Testis (tissue), 3 donors: ENCODE results near the gene TBXA2R. TPM values are rescaled to one million over a fixed set of nuclear protein-coding genes. Genes with fewer than 3 reads are reported as not detected.
"Not testable (repeated sequence)": the region's sequence is repeated elsewhere in the genome, so short reads cannot be mapped to it uniquely, and the experiment has no call there.

Experiments
- DNase-seq: peaks from one replicate; pipeline ENCODE4 v3.0.0-alpha.2; 2019
- H3K27ac ChIP-seq, 2 donors: fragments of 200-600 bp; sonication (generic); one replicate each; pipeline ENCODE4 v1.5.1; 2019
- H3K27me3 ChIP-seq: fragments of 200-600 bp; sonication (generic); one replicate; pipeline ENCODE4 v1.5.1; 2019
- H3K36me3 ChIP-seq: fragments of 200-600 bp; sonication (generic); one replicate; pipeline ENCODE4 v1.5.1; 2017; ENCODE audit warnings: low read depth; ENCODE audit errors: missing control alignments
- H3K4me1 ChIP-seq: fragments of 200-600 bp; sonication (generic); one replicate; pipeline ENCODE4 v1.5.1; 2019
- H3K4me3 ChIP-seq, 2 donors: fragments of 200-600 bp; sonication (generic); one replicate each; pipeline ENCODE4 v1.5.1; 2017 to 2019
- H3K9me3 ChIP-seq: fragments of 200-600 bp; sonication (generic); one replicate; pipeline ENCODE4 v1.5.1; 2017
- POLR2A ChIP-seq: fragments of 450-650 bp; IDR thresholded peaks from one replicate; pipeline ENCODE4 v1.6.1; 2017; ENCODE audit warnings: antibody characterized with exemption, mild to moderate bottlenecking, moderate library complexity
- WGBS, 2 donors: methylation state at CpG; one replicate each; pipeline ENCODE4 v1.1.5; 2018; 5-methylcytosine and 5-hydroxymethylcytosine counted together
- intact Hi-C: fragments of 100-400 bp; cut with DNase I; formaldehyde crosslinking; loops from one replicate; pipeline ENCODE4 v1.15.1; 2023; ENCODE audit warnings: low total_unique reads
- polyA plus RNA-seq: library from polyadenylated mRNA; stranded (reverse); fragments of 350-450 nt; fragmentation: Illumina TruSeq; extraction: RNeasy Lipid Tissue Mini Kit (QIAGEN cat#74804); gene quantifications from one replicate; pipeline ENCODE4 v1.2.3, GENCODE V29; 2014; ENCODE audit warnings: low read depth, low replicate concordance; ENCODE audit not compliant: insufficient read depth
- total RNA-seq, 2 donors: library from RNA; depleted of rRNA; stranded (reverse); fragments of >200 nt; gene quantifications; one replicate each; pipeline ENCODE4 v1.2.3, GENCODE V29; 2016
- TF ChIP-seq, protein P1 (sequence below), 3 experiments: fragments of 450-650 bp in 2 of 3; fragments of 200-600 bp in 1 of 3; sonication (generic) in 1 of 3; IDR thresholded peaks; one replicate each; pipeline ENCODE4 v1.5.1; 2016 to 2019; ENCODE audit warnings: antibody characterized with exemption in 3 of 3, mild to moderate bottlenecking in 2 of 3, moderate library complexity in 1 of 3

TBXA2R gene
- total and polyA plus RNA-seq, 3 donors from 2014 or later = 1.3 to 3.2 (median 1.8) TPM

DNA sequence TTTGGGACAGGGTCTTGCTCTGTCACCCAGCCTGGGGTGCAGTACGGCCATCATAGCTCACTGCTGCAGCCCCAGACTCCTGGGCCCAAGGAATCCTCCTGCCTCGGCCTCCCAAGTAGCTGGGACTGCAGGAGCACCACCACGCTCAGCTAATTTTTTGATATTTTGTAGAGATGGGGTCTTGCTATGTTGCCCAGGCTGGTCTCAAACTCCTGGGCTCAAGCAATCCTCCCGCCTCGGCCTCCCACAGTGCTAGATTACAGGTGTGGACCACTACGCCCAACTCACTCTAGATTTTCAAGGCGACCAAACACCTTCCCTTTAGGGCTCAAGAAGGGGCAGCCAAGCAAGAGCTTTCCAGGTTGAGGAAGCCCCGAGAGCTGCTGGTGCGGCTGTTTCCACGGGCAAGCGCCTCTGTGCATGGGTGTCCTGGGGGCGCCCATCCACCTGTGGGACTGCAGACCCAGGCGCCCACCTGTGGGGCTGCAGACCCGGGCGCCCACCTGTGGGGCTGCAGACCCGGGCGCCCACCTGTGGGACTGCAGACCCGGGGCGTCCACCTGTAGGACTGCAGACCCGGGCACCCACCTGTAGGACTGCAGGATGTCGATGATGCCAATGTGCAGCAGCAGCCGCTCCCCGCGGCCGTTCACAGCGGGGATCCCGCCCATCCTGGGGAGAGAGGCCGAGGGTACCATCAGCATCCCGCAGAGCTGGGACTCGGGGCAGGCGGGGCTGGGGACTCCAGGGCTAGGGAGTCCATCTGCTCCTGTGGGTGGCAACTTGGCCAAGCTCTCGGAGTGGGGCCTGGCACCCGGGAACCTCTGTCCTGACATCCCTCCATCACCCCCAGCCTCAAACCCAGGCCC lies 41.6 kb upstream of the TBXA2R start:
- Histone ChIP-seq H3K4me1 (peaks cover 8% of the 10 kb centered on the region), H3K9me3 (no peaks in the 10 kb centered on the region), H3K36me3 (no peaks in the 10 kb centered on the region), H3K27me3 (no peaks in the 10 kb centered on the region), H3K4me3 (no peak overlapping the region), H3K27ac (no peak overlapping the region)
- TF ChIP-seq POLR2A = no peak
- TF ChIP-seq, protein P1, sequence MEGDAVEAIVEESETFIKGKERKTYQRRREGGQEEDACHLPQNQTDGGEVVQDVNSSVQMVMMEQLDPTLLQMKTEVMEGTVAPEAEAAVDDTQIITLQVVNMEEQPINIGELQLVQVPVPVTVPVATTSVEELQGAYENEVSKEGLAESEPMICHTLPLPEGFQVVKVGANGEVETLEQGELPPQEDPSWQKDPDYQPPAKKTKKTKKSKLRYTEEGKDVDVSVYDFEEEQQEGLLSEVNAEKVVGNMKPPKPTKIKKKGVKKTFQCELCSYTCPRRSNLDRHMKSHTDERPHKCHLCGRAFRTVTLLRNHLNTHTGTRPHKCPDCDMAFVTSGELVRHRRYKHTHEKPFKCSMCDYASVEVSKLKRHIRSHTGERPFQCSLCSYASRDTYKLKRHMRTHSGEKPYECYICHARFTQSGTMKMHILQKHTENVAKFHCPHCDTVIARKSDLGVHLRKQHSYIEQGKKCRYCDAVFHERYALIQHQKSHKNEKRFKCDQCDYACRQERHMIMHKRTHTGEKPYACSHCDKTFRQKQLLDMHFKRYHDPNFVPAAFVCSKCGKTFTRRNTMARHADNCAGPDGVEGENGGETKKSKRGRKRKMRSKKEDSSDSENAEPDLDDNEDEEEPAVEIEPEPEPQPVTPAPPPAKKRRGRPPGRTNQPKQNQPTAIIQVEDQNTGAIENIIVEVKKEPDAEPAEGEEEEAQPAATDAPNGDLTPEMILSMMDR (IDR thresholded peaks at IDR 0.05) = no peak
- WGBS, 2 donors = 93 to 98% methylated on average over 7 to 29 of the region's 33 CpGs
- intact Hi-C loops = no loop called here
- DNase-seq = no peak

DNA sequence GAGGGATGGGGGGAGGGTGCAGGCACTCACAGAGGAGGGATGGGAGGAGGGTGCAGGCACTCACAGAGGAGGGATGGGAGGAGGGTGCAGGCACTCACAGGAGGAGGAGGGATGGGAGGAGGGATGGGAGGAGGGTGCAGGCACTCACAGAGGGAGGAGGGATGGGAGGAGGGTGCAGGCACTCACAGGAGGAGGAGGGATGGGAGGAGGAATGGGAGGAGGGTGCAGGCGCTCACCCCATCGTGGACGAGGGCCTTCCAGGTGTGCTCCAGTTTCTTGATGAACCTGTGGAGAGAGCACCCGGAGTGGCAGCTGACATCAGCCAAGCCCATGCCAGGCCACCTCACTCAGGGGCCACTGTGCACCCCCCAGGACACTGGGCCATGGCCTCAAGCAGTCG lies 40.4 kb upstream of the TBXA2R start:
- H3K9me3 ChIP-seq, H3K4me1 ChIP-seq, H3K4me3 ChIP-seq, H3K27me3 ChIP-seq, H3K27ac ChIP-seq, intact Hi-C loops, H3K36me3 ChIP-seq, DNase-seq: not testable (repeated sequence)
- 89 to 96% methylated on average over 4 to 5 of the region's 5 CpGs for WGBS, 2 donors

DNA sequence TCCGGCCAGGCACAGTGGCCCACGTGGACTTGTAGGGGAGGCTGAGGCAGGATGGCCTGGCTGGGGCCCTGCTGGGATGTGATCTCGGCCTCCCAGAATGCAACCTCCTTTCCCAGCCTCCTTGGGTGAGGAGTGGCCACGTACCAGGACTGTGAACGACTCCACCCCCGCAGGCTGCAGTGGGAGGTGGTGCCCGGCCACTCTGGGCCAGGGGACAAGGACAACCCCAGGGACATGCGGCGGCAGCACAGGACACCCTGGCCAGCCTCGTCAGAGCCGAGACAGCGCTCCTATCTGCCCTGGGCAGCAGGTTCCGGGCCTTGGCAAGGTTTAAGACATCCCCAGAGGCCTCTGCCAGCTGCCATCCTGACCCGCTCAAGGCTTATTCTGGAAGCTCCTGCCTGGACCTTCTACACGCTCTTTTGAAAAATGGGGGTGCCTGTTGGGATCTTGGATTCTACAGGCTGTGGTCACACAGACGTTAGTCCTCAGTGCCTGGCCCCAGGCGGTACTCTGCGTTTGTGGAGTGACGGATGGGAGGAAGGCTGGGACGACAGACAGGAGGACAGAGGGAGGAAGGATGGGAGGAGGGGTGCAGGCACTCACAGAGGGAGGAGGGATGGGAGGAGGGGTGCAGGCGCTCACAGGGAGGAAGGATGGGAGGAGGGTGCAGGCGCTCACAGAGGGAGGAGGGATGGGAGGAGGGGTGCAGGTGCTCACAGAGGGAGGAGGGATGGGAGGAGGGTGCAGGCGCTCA lies 39.8 kb upstream of the TBXA2R start:
- Histone ChIP-seq H3K4me3 (no peak overlapping the region), H3K27ac (no peak overlapping the region), H3K4me1 (peaks cover 8% of the 10 kb centered on the region), H3K9me3 (no peaks in the 10 kb centered on the region), H3K27me3 (no peaks in the 10 kb centered on the region), H3K36me3 (no peaks in the 10 kb centered on the region)
- 77 to 82% methylated on average over 18 to 23 of the region's 23 CpGs for WGBS, 2 donors
- TF ChIP-seq, protein P1 (IDR thresholded peaks at IDR 0.05) = no peak
- no peak for TF ChIP-seq POLR2A
- intact Hi-C loops = no loop called here
- no peak for DNase-seq

DNA sequence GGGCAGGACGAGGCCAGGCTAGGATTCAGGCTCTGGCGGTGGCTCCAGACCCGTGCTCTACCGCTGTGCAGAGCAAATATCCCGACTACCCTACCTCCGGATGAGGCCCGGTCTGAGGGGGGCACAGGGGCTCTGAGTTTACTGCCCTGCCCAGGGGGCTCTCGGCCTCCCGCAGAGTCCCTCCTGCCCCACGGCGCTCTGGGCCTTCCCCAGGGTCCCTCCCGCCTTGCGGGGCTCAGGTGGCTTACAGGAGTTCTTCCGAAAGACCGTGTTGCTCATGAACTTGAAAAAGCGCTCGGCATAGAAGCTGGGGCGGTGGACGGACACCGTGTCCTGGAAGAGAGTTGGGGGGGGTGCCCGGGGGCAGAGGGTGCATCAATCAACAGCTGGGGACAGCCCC lies 39.1 kb upstream of the TBXA2R start:
- Histone ChIP-seq H3K4me1 (peaks cover 8% of the 10 kb centered on the region), H3K9me3 (no peaks in the 10 kb centered on the region), H3K4me3 (no peak overlapping the region), H3K36me3 (no peaks in the 10 kb centered on the region), H3K27me3 (no peaks in the 10 kb centered on the region), H3K27ac (no peak overlapping the region)
- intact Hi-C loops = no loop called here
- WGBS, 2 donors = 88 to 94% methylated on average over 11 to 21 of the region's 21 CpGs
- TF ChIP-seq, protein P1 (IDR thresholded peaks at IDR 0.05) = no peak
- TF ChIP-seq POLR2A = no peak
- DNase-seq = no peak

DNA sequence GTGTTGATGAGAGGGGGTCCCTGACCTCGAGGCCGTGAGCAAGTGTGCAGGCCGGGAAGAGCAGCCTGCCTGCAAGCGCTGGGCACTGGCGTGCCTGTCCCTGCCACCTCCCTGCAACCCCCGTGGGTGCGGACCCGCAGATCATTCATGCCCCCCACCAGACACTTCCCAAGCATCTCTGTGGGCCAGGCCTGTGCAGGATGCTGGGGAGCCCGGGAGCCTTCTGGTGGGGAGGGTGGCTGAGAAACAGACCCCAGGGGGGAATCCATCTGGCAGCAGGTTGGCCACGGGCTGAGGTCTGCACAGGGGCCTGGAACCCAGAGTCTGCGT lies 38.4 kb upstream of the TBXA2R start:
- WGBS, 2 donors = 79% methylated on average over 2 to 11 of the region's 11 CpGs
- H3K4me3 ChIP-seq = no peak overlapping the region
- no peak for TF ChIP-seq POLR2A
- TF ChIP-seq, protein P1 (IDR thresholded peaks at IDR 0.05) = no peak
- no peak for DNase-seq
- H3K9me3 ChIP-seq = no peaks in the 10 kb centered on the region
- no peak overlapping the region for H3K27ac ChIP-seq
- H3K27me3 ChIP-seq = no peaks in the 10 kb centered on the region
- intact Hi-C loops = no loop called here
- H3K4me1 ChIP-seq = peaks cover 2% of the 10 kb centered on the region
- H3K36me3 ChIP-seq = no peaks in the 10 kb centered on the region
